GM18907 (cell line): ENCODE data around the gene FER.
"Not testable (repeated sequence)": the region's sequence is repeated elsewhere in the genome, so short reads cannot be mapped to it uniquely, and the experiment has no call there.

Experiments used
- ATAC-seq: cut with Tn5 transposase; IDR thresholded peaks from one replicate; pipeline ENCODE4 v1.9.1; 2021; ENCODE audit warnings: mild to moderate bottlenecking, moderate library complexity; ENCODE audit not compliant: unreplicated experiment

The FER gene

GRCh38 chr5:108743846-108744245, 3.9 kb upstream of the FER start:
- ATAC-seq = no peak

- no peak for ATAC-seq
Measured at GRCh38 chr5:108747111-108747773, 455 bp upstream of the FER start.

GRCh38 chr5:108748401-108749127, 867 bp downstream of the FER start:
- ATAC-seq = peak; percentile 98

GRCh38 chr5:108749128-108749861, 1.6 kb downstream of the FER start:
- peak; percentile 41 for ATAC-seq

GRCh38 chr5:108753331-108753730, 5.6 kb downstream of the FER start:
- ATAC-seq = no peak

GRCh38 chr5:108753877-108754276, 6.2 kb downstream of the FER start:
- no peak for ATAC-seq

GRCh38 chr5:108760512-108760911, 12.8 kb downstream of the FER start:
- ATAC-seq = no peak

- no peak for ATAC-seq
Measured at GRCh38 chr5:108762660-108763059, 15.0 kb downstream of the FER start.

- ATAC-seq = no peak
Measured at GRCh38 chr5:108763222-108763916, 15.7 kb downstream of the FER start.

GRCh38 chr5:108765647-108766046, 17.9 kb downstream of the FER start:
- ATAC-seq = no peak

GRCh38 chr5:108766916-108767315, 19.2 kb downstream of the FER start:
- ATAC-seq = not testable (repeated sequence)

- ATAC-seq = peak; percentile 63
Measured at GRCh38 chr5:108769352-108769751, 21.7 kb downstream of the FER start.

GRCh38 chr5:108772626-108773025, 24.9 kb downstream of the FER start:
- ATAC-seq = no peak

GRCh38 chr5:108773330-108773729, 25.6 kb downstream of the FER start:
- ATAC-seq = no peak

- not testable (repeated sequence) for ATAC-seq
Measured at GRCh38 chr5:108774079-108774478, 26.4 kb downstream of the FER start.

GRCh38 chr5:108777582-108777981, 29.9 kb downstream of the FER start:
- ATAC-seq = not testable (repeated sequence)

- not testable (repeated sequence) for ATAC-seq
Measured at GRCh38 chr5:108784577-108784976, 36.9 kb downstream of the FER start.

- ATAC-seq = no peak
Measured at GRCh38 chr5:108786806-108787483, 39.2 kb downstream of the FER start.

GRCh38 chr5:108788142-108788541, 40.4 kb downstream of the FER start:
- no peak for ATAC-seq

GRCh38 chr5:108793207-108793606, 45.5 kb downstream of the FER start:
- no peak for ATAC-seq

- not testable (repeated sequence) for ATAC-seq
Measured at GRCh38 chr5:108794349-108794748, 46.7 kb downstream of the FER start.
